ENCODE results near the gene BBS9.
A peak's percentile ranks its signal among the peaks of the same experiment; 100 is the strongest.

The BBS9 gene

GRCh38 chr7:33636359-33636758, 507.0 kb downstream of the BBS9 start:
- Mint-ChIP-seq H3K27ac (no peak overlapping the region), H3K27me3 (ENCODE audit: low read depth) (no peaks in the 10 kb centered on the region), H3K4me3 (no peak overlapping the region), H3K36me3 (ENCODE audit: low read depth) (peaks cover 10% of the 10 kb centered on the region), H3K9me3 (peaks cover 5% of the 10 kb centered on the region), H3K4me1 (no peaks in the 10 kb centered on the region)
- TF ChIP-seq CTCF (IDR thresholded peaks at IDR 0.05; ENCODE audit: unreplicated experiment in 3 of 3), result no peak

- Mint-ChIP-seq H3K9me3 (no peaks in the 10 kb centered on the region), H3K4me1 (peaks cover 5% of the 10 kb centered on the region), H3K27me3 (ENCODE audit: low read depth) (no peaks in the 10 kb centered on the region), H3K36me3 (ENCODE audit: low read depth) (peaks cover 10% of the 10 kb centered on the region), H3K4me3 (no peak overlapping the region), H3K27ac (no peak overlapping the region)
- TF ChIP-seq CTCF (IDR thresholded peaks at IDR 0.05; ENCODE audit: unreplicated experiment in 3 of 3), result no peak
These were observed 510.3 kb downstream of the BBS9 start for GRCh38 chr7:33639552-33640197.

GRCh38 chr7:33640741-33641140, 511.4 kb downstream of the BBS9 start:
- TF ChIP-seq CTCF (IDR thresholded peaks at IDR 0.05; ENCODE audit: unreplicated experiment in 3 of 3), result no peak
- Mint-ChIP-seq H3K4me3 (no peak overlapping the region), H3K36me3 (ENCODE audit: low read depth) (peaks cover 10% of the 10 kb centered on the region), H3K9me3 (no peaks in the 10 kb centered on the region), H3K27me3 (ENCODE audit: low read depth) (no peaks in the 10 kb centered on the region), H3K27ac (no peak overlapping the region), H3K4me1 (peaks cover 15% of the 10 kb centered on the region)

GRCh38 chr7:33642312-33642711, 512.9 kb downstream of the BBS9 start:
- Mint-ChIP-seq H3K4me3 (no peak overlapping the region), H3K27ac (peak overlapping the region in 1 of 3 experiments; percentile 45), H3K27me3 (ENCODE audit: low read depth) (no peaks in the 10 kb centered on the region), H3K4me1 (peaks cover 24% of the 10 kb centered on the region), H3K9me3 (no peaks in the 10 kb centered on the region), H3K36me3 (ENCODE audit: low read depth) (peaks cover 10% of the 10 kb centered on the region)
- no peak for TF ChIP-seq CTCF (IDR thresholded peaks at IDR 0.05; ENCODE audit: unreplicated experiment in 3 of 3)

GRCh38 chr7:33643530-33643929, 514.2 kb downstream of the BBS9 start:
- no peaks in the 10 kb centered on the region for H3K9me3 Mint-ChIP-seq
- no peaks in the 10 kb centered on the region for H3K27me3 Mint-ChIP-seq (ENCODE audit: low read depth)
- H3K27ac Mint-ChIP-seq, result no peak overlapping the region
- H3K4me3 Mint-ChIP-seq, result no peak overlapping the region
- peaks cover 10% of the 10 kb centered on the region for H3K36me3 Mint-ChIP-seq (ENCODE audit: low read depth)
- TF ChIP-seq CTCF (IDR thresholded peaks at IDR 0.05; ENCODE audit: unreplicated experiment in 3 of 3), result no peak
- H3K4me1 Mint-ChIP-seq, result peaks cover 24% of the 10 kb centered on the region

- peaks cover 10% of the 10 kb centered on the region for H3K36me3 Mint-ChIP-seq (ENCODE audit: low read depth)
- H3K27ac Mint-ChIP-seq, result no peak overlapping the region
- TF ChIP-seq CTCF (IDR thresholded peaks at IDR 0.05; ENCODE audit: unreplicated experiment in 3 of 3), result no peak
These were observed 515.1 kb downstream of the BBS9 start for GRCh38 chr7:33644489-33644888.

More at GRCh38 chr7:33644489-33644888, 515.1 kb downstream of the BBS9 start:
- peaks cover 24% of the 10 kb centered on the region for H3K4me1 Mint-ChIP-seq
- H3K9me3 Mint-ChIP-seq, result no peaks in the 10 kb centered on the region
- H3K27me3 Mint-ChIP-seq (ENCODE audit: low read depth), result no peaks in the 10 kb centered on the region
- H3K4me3 Mint-ChIP-seq, result no peak overlapping the region

Measured in nephron (organoid).